CD4-positive, alpha-beta T cell treated with Interleukin-21 for 1 hour (primary cell): ENCODE results near the gene TSSC4.

Experiments
- DNase-seq: peaks from one replicate; pipeline ENCODE4 v3.0.0-alpha.2; 2020

Gene TSSC4

GRCh38 chr11:2402106-2402505, 1.6 kb downstream of the TSSC4 start:
- no peak for DNase-seq

DNA sequence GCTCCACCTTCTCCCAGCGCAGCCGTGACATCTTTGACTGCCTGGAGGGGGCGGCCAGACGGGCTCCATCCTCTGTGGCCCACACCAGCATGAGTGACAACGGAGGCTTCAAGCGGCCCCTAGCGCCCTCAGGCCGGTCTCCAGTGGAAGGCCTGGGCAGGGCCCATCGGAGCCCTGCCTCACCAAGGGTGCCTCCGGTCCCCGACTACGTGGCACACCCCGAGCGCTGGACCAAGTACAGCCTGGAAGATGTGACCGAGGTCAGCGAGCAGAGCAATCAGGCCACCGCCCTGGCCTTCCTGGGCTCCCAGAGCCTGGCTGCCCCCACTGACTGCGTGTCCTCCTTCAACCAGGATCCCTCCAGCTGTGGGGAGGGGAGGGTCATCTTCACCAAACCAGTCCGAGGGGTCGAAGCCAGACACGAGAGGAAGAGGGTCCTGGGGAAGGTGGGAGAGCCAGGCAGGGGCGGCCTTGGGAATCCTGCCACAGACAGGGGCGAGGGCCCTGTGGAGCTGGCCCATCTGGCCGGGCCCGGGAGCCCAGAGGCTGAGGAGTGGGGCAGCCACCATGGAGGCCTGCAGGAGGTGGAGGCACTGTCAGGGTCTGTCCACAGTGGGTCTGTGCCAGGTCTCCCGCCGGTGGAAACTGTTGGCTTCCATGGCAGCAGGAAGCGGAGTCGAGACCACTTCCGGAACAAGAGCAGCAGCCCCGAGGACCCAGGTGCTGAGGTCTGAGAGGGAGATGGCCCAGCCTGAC, 2.5 kb downstream of the TSSC4 start:
- DNase-seq, result no peak

DNA sequence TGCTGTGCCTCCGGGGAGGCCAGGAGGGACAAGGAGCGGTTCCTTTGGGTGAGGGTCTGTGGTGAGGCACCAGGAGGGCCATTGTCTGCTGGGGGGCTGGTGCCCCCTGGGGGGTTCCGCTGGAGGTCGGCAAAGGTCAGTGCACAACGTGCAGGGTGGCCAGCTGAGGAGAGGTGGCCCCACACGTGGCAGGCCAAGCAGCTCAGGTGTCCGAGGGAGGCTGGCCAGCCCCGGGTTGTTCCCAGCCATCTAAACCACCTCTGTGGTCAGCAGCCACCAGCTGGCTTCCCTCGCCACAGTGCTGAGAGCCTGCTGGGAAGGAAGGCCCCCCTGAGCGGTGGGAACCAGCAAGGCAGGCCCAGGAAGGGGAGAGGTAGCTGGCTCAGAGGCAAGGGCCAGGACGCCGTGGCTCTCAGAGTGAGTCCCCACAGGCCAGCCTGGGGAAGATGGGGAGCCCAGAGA, 4.2 kb downstream of the TSSC4 start:
- no peak for DNase-seq

DNA sequence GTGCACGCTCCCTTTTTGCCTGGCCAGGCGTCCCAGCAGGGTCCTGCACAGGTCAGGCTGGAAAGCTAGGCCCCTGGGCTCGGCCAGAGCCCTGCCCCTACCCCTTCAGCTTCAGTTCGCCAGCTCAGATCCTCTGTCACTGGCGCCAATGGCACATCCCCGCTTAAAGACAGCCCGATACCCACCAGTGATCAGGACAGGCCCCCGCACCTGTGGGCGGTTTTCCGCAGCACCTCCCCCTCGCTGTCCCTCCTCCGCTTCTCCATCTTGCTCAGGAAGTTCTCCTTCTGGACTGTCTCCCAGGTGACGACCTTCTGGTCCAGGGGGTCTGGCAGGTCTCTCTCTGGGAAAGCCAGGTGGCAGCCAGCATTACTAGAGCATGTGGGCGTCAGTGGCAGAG, 5.9 kb downstream of the TSSC4 start:
- no peak for DNase-seq

DNA sequence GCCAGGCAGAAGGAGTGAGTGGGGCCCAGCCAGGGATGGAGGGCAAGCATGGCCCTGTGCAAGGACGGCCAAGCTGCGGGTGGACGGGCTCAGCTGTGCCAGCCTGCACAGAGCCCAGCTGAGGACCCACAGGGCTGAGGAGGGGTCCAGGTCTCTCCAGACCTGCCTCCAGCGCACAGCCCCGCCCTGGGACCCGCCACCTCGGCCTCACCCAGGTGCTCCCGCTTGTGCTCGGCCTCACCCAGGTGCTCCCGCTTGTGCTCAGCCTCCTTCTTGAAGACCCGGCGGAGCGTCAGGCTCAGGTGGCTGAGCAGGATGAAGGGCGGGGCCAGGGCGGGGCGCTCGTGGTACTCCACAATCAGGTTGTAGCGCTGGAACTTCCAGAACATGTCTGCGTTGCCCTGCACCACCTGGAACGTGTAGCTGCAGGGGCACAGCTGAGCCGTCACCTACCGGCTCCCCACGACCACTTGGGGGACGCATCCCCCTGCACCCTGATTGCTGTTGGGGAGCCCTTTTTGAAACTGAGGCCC, 6.4 kb downstream of the TSSC4 start:
- DNase-seq, result no peak

DNA sequence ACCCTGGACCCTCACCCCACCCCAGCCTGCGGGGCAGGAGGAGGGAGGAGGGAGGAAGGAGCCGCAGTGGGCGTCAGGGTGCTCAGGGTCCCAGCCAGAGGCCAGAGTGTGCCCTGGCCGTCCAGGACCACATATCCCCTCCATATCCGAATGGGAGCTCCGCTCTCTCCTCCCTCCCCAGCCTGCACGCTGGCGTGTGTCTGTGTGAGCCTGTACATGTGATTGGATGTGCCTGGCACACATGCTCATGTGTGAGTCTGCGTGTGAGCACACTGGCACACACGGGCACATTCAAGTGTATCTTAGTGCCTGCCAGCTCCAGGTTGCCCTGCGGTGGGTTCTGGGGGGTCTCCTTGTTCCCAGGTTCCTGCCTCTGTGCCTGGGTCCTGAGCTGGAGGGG, 8.1 kb downstream of the TSSC4 start:
- no peak for DNase-seq

DNA sequence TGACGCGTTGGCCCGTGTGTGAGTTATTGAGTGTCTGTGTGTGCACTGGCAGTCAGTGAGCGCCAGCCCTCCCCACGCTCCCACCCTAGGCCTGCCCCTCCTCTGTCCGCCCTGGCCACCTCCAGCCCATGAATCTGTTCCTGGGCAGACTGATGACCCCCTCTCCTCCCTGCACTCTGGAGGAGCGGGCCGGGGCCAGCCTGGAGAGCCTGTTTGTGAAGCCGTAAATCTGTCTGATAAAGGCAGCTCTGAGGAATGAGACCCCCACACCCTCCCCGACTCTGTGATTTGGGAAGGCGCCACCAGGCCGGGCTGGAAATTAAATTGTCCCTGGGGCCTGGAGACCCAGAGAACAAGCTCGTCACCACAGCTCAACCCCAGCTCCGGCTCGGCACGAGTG, 8.6 kb downstream of the TSSC4 start:
- no peak for DNase-seq

DNA sequence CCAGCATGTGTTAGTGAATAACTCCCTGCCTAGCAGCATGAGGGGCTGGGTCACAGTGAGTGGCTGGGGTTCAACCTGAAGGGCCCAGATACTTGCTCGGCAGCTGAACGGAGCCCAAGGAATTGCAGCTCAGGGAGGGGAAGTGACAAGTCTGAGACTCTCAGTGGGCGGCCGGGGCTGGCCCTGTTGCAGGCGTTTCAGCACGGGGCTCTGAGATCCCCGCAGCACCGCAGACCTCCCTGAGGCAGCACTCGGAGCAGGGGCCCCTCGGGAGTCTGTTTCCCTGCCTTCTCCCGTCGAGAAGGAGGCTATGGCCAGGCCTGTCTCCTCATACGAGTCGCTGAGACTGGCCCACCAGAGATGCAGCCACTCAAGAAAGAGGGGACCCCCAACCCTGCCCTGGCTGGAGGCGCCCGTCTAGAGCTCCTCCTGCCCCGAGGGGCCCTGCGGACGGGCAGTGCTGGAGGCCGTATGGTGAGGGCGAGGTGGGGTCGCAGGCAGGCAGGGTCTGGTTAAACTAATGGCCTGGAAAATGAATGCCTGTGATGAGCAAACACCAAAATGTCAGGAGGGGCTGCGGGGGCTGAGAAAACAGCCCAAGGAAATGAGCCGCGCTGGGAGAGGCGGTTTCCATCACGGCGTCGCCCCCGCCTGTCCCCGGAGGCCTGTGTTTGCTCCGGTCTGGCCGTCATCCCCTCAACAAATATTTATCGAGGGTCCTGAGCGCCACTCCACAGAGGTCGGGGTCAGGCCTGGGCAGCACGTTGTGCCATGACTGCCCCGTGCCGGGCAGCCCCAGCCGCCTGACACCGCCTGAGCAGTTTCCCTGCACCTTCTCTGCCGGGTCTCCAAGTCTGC, 9.3 kb downstream of the TSSC4 start:
- no peak for DNase-seq

- DNase-seq, result no peak
Observed at GRCh38 chr11:2410616-2411015, 10.1 kb downstream of the TSSC4 start.

DNA sequence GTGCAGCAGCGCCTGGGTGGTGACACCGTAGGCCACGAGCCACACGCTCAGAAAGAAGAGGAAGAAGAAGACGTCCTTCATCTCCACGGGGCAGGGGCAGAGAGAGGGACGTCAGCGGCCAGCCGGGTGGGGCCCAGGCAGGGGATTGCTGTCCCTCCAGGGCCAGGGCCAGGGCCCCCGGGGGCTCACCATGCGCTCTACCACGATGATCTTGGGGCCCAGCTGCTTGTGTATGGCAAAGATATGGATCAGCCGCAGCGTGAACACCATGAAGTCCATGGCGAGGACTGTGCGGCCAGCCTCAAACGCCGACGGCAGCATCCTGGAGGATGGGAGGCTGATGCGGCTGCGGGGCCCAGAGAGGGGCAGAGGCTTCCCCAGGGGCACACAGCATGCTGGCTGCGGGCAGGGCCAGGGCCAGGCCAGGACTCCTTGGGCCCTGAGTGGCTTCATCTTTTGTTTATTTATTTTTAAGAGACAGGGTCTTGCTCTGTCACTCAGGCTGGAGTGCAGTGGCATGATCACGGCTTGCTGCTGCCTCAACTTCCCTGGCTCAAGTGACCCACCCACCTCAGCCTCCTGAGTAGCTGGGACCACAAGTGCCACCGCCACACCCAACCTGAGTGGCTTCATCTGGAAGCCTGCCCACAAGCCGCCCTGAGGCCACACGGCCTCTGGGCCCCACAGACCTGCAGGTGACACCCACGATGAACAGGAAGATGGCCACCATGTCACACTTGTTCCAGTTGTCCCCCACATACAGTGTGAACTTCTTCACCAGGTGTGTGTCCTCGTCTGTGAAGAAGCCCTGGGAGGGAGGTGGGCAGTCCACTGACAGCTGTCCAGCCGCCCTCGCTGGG, 11.1 kb downstream of the TSSC4 start:
- DNase-seq, result no peak

DNA sequence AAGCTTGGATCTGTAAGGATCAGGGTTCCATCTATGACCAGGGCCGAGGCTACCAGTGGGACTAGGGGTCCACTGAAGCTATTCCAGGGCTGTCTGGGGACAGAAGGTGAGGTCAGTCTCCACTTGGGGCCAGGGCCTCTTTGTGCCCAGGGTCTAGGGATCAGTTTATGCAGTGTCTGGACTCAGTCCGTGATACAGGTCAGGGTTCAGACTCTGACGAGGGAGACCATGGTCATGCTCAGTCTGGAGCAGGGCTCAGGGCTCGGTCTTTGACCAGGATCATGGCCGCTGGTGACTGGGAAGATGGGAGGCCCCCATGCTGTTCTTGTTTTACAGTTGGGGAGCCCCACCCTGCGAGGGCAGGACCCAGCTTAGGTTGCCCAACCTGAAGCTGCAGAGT, 11.8 kb downstream of the TSSC4 start:
- DNase-seq, result no peak

- DNase-seq, result no peak
Observed at GRCh38 chr11:2413742-2414579, 13.4 kb downstream of the TSSC4 start.

GRCh38 chr11:2414616-2415015, 14.1 kb downstream of the TSSC4 start:
- no peak for DNase-seq

GRCh38 chr11:2415171-2415570, 14.6 kb downstream of the TSSC4 start:
- no peak for DNase-seq

DNA sequence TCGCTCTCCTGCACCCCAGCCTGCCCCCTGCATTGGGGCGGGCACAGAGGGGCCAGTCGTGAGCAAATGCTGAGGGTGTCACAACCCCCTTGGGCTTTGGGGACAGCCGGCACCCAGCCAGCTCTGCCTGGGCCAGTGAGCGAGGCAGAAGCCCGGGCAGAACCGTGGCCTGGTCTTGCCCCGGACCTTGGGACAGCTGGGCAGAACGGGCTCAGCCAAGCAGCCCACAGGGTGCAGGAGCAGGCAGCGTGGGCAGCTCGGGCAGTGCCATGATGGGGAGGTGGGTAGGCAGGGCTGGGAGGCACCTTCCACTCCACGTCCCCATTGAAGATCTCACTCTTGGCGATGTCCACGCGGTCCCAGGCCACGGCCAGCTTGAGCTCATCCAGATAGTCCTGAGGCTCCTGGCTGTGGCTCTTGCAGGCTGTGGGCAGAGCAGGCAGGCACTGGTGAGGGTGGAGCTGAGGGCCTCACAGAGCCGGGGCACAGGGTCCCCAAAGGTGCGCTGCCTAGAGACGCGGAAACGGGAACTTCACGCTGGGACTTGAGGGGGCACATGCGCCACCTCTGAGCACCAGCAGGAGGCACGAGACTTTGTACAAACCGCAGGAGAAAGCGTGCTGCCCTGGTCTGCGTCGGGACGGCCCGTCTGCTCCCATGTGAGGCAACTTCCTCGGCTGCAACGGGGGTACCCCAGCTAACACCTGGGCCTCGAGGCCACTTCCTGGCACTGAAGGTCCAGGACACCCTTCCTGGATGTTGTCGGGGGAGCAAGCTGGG, 15.2 kb downstream of the TSSC4 start:
- no peak for DNase-seq

GRCh38 chr11:2416765-2417164, 16.2 kb downstream of the TSSC4 start:
- DNase-seq, result no peak

- DNase-seq, result no peak
Observed at GRCh38 chr11:2417856-2418692, 17.5 kb downstream of the TSSC4 start.

- no peak for DNase-seq
Observed at GRCh38 chr11:2418693-2419360, 18.3 kb downstream of the TSSC4 start.

DNA sequence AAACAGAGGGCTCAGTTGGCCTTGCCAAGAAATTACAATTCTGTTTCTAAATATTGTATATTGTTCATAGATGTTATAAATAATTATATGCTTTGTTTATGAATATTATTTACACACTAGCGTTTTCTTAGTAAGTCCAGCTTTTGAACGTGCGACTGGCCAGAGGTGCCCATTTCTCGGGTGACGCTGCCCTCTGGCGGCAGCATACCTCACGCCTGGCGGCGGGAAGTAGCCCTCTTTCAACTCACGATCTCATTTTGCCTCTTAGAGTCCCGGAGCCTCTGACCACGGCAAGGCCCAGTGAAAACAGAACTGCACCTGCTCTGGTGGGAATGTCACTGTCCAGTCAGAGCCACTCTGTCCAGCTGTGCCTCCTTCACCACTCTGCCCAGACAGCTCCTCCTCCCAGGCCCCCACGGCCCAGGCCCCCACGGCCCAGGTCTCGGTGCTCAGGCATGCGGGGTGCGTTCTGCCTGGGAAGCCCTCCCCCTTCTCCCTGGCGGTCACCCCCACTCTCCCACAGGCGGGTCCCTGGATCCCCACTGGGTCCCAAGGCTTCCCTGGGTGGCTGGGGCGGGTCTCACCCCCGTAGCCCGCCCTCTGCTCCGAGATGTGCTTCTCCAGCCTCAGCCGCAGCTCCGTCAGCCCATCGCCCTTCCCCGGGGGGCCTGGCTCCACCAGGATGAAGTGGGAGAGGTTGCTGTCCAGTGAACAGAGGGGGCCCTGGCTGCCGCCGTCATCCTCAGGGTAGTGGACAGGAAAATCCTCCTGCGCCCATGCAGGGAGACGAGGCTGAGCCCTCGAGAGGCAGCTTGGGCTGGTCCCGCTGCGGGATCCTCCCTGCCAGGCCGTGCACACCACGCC, 19.3 kb downstream of the TSSC4 start:
- peak; percentile 67 for DNase-seq
